GM18867 (cell line): ENCODE results near the gene GATA1.

ENCODE experiments used
- ATAC-seq: cut with Tn5 transposase; IDR thresholded peaks from one replicate; pipeline ENCODE4 v1.9.1; 2021; ENCODE audit warnings: mild to moderate bottlenecking, moderate library complexity; ENCODE audit not compliant: unreplicated experiment

Gene GATA1

GRCh38 chrX:48839686-48840085 lies 53.3 kb downstream of the GATA1 start:
- no peak for ATAC-seq
